SH-SY5Y (cell line): Measurements from ENCODE around the gene COBL.

Experiments
- GATA2 ChIP-seq: IDR thresholded peaks from 2 replicates; pipeline ENCODE4 v1.6.1; 2011; ENCODE audit warnings: mild to moderate bottlenecking, low read depth, low read length
- GATA3 ChIP-seq: IDR thresholded peaks from 2 replicates; pipeline ENCODE4 v1.6.1; 2011; ENCODE audit warnings: low read depth, mild to moderate bottlenecking, low read length, moderate library complexity

DNA sequence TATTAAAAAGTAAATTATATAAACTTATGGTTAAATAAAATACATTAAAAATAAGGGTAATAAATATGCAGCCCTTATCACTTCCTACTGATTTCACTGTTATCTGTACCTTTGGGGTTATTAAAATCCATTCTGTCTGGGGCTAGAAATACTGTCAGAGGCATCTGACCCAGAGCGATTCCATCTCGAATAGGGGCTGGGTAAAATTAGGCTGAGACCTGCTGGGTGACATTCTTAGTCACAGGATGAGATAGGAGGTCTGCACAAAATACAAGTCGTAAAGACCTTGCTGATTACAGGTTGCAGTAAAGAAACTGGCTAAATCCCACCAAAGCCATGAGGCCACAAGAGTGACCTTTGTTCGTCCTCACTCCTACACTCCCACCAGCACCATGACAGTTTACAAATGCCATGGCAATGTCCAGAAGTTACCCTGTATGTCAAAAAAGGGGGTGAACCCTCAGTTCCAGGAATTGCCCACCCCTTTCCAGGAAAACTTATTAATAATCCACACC lies 77.6 kb downstream of the COBL start:
- no peak for TF ChIP-seq GATA3
- TF ChIP-seq GATA2 = no peak
